ENCODE measurements around the gene NXN.
"Not testable (repeated sequence)": the region's sequence is repeated elsewhere in the genome, so short reads cannot be mapped to it uniquely, and the experiment has no call there.

Gene NXN

DNA sequence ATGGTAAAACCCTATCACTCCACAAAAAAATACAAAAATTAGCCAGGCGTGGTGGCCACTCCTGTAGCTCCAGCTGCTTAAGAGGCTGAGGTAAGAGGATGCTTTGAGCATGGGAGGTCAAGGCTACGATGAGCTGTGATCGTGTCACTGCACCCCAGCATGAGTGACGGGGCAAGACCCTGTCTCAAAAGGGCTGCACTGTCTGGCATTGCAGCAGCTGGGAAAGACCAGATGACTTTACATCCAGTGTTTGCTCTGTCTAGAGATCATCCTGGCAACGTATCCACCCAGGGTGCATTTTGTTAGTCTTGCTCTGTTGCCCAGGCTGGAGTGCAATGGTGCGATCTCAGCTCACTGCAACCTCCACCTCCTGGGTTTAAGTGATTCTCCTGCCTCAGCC, 145.4 kb downstream of the NXN start:
- H3K9me3 ChIP-seq (ENCODE audit: control insufficient read depth, low read length) = no peaks in the 10 kb centered on the region
- 94 to 95% methylated on average over 6 of the region's 6 CpGs for WGBS, 2 experiments
- H3K27me3 ChIP-seq (ENCODE audit: control insufficient read depth, insufficient read depth, low read length, poor library complexity, severe bottlenecking) = no peaks in the 10 kb centered on the region
- H3K27ac ChIP-seq (ENCODE audit: insufficient read depth, low read depth, low read length, poor library complexity, severe bottlenecking) = no peak overlapping the region
- peaks cover 6% of the 10 kb centered on the region for H3K4me1 ChIP-seq (ENCODE audit: control insufficient read depth, insufficient read depth, low read length)
- no peak overlapping the region for H3K4me3 ChIP-seq (ENCODE audit: insufficient read depth, low read depth, low read length)
- no peaks in the 10 kb centered on the region for H3K36me3 ChIP-seq (ENCODE audit: control insufficient read depth, insufficient read depth, low read length)

DNA sequence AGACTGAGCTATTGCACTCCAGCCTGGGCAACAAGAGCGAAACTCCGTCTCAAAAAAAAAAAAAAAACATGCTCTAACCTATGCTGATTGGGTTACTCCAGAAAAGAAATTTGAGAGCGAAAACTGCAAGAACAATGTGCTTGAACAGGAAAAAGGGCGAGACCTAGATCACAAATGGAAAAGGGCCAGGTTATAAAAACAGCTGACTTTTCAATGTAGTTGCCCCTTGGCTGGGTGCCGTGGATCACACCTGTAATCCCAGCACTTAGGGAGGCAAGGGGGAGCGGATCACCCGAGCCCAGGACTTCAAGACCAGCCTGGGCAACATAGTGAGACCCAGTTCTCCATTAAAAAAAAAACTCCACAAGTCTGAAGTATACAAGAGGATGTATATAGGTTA, 148.6 kb downstream of the NXN start:
- no peaks in the 10 kb centered on the region for H3K4me1 ChIP-seq (ENCODE audit: control insufficient read depth, insufficient read depth, low read length)
- no peaks in the 10 kb centered on the region for H3K36me3 ChIP-seq (ENCODE audit: control insufficient read depth, insufficient read depth, low read length)
- H3K27me3 ChIP-seq (ENCODE audit: control insufficient read depth, insufficient read depth, low read length, poor library complexity, severe bottlenecking) = no peaks in the 10 kb centered on the region
- H3K9me3 ChIP-seq (ENCODE audit: control insufficient read depth, low read length) = no peaks in the 10 kb centered on the region
- 83 to 90% methylated on average over 7 of the region's 7 CpGs for WGBS, 2 experiments
- no peak overlapping the region for H3K4me3 ChIP-seq (ENCODE audit: insufficient read depth, low read depth, low read length)
- H3K27ac ChIP-seq (ENCODE audit: insufficient read depth, low read depth, low read length, poor library complexity, severe bottlenecking) = no peak overlapping the region

DNA sequence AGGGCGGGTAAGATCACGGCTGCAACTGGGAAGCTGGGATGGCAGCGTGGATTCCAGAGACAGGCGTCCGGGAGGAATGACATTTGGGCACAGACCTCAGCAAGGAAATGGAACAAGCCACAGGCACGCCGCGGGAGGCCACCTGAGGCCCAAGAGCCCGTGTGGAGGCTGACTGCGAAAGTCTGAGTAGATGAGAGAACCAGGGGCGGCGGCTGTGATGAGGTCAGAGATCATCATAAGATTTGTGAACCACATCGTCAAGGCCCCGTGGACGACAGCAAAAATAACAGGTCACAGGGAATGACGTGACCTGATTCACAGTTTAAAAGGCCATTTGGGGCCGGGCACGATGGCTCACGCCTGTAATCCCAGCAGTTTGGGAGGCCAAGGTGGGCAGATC, 149.2 kb downstream of the NXN start:
- H3K36me3 ChIP-seq (ENCODE audit: control insufficient read depth, insufficient read depth, low read length) = no peaks in the 10 kb centered on the region
- H3K9me3 ChIP-seq (ENCODE audit: control insufficient read depth, low read length) = no peaks in the 10 kb centered on the region
- no peak overlapping the region for H3K27ac ChIP-seq (ENCODE audit: insufficient read depth, low read depth, low read length, poor library complexity, severe bottlenecking)
- no peaks in the 10 kb centered on the region for H3K27me3 ChIP-seq (ENCODE audit: control insufficient read depth, insufficient read depth, low read length, poor library complexity, severe bottlenecking)
- 83 to 84% methylated on average over 19 of the region's 19 CpGs for WGBS, 2 experiments
- no peaks in the 10 kb centered on the region for H3K4me1 ChIP-seq (ENCODE audit: control insufficient read depth, insufficient read depth, low read length)
- H3K4me3 ChIP-seq (ENCODE audit: insufficient read depth, low read depth, low read length) = no peak overlapping the region

DNA sequence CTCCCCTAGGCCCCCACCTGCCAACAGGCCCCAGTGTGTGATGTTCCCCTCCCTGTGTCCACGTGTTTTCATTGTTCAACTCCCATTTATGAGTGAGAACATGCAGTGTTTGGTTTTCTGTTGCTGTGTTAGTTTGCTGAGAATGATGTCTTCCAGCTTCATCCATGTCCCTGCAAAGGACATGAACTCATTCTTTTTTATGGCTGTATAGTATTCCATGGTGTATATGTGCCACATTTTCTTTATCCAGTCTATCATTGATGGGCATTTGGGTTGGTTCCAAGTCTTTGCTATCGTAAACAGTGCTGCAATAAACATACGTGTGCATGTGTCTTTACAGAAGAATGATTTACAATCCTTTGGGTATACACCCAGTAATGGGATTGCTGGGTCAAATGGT, 150.0 kb downstream of the NXN start:
- not testable (repeated sequence) for H3K27ac ChIP-seq (ENCODE audit: insufficient read depth, low read depth, low read length, poor library complexity, severe bottlenecking); H3K27me3 ChIP-seq (ENCODE audit: control insufficient read depth, insufficient read depth, low read length, poor library complexity, severe bottlenecking); H3K4me3 ChIP-seq (ENCODE audit: insufficient read depth, low read depth, low read length); H3K4me1 ChIP-seq (ENCODE audit: control insufficient read depth, insufficient read depth, low read length); H3K9me3 ChIP-seq (ENCODE audit: control insufficient read depth, low read length); H3K36me3 ChIP-seq (ENCODE audit: control insufficient read depth, insufficient read depth, low read length)
- WGBS, 2 experiments = 76 to 90% methylated on average over 3 of the region's 3 CpGs

DNA sequence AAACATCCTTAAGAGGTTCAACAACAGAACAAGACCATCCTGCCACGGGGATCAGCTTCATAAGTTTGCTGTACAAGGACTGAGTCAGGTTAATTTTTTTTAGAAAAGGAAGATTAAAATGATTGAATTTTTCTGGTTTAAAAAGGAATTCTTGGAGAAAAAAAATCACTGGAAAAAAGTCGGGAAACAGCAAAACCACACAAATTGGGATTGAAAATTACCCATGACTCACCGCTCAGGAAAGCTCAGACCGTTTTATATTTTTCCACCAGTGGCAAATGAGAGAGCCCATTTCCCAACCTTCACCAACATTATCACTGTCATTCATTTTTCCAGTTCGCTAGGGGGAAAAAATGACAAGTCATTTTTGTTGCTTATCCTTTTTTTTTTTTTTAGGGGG, 150.8 kb downstream of the NXN start:
- no peaks in the 10 kb centered on the region for H3K36me3 ChIP-seq (ENCODE audit: control insufficient read depth, insufficient read depth, low read length)
- H3K9me3 ChIP-seq (ENCODE audit: control insufficient read depth, low read length) = no peaks in the 10 kb centered on the region
- H3K4me1 ChIP-seq (ENCODE audit: control insufficient read depth, insufficient read depth, low read length) = no peaks in the 10 kb centered on the region
- no peak overlapping the region for H3K4me3 ChIP-seq (ENCODE audit: insufficient read depth, low read depth, low read length)
- H3K27ac ChIP-seq (ENCODE audit: insufficient read depth, low read depth, low read length, poor library complexity, severe bottlenecking) = no peak overlapping the region
- WGBS, 2 experiments = 96 to 97% methylated on average over 5 of the region's 5 CpGs
- no peaks in the 10 kb centered on the region for H3K27me3 ChIP-seq (ENCODE audit: control insufficient read depth, insufficient read depth, low read length, poor library complexity, severe bottlenecking)

DNA sequence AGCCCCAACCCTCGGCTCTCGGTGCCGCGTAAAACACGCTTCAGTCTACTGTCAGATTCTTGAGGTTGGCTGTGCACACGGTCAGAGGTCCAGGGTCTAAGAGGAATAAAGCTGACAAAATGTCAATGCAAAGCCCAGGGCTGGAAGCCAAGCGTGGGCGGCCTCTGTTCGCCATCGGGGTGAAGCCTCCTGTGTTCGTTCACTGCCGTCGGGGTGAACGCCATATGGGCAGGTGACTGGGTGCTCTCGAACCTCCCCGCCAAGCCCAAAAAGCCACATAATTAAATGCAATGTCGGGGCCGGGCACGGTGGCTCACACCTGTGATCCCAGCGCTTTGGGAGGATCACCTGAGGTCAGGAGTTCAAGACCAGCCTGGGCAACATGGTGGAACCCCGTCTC, 152.8 kb downstream of the NXN start:
- Histone ChIP-seq H3K27ac (ENCODE audit: insufficient read depth, low read depth, low read length, poor library complexity, severe bottlenecking) (no peak overlapping the region), H3K9me3 (ENCODE audit: control insufficient read depth, low read length) (no peaks in the 10 kb centered on the region)
- WGBS, 2 experiments = 93 to 94% methylated on average over 21 of the region's 21 CpGs

DNA sequence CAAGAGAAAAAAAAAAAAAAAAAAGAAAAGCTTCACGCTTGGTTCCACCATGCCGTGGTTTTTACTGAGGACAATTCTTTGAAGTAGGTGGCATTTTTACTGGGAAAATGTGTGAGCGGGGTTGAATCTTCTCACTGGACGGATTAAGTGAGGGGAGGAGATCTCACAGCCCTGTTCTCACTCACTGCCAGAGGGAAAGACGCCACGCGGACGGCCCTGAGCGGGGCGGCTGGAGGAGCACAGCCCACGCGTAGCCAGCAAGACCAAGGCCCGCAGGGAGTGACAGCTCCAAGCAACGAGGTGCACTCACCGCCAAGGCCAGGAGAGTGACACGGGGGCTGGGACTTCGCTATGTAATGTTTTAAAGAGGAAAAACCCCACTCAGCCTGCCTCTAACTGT, 154.4 kb downstream of the NXN start:
- Histone ChIP-seq H3K4me3 (ENCODE audit: insufficient read depth, low read depth, low read length) (no peak overlapping the region), H3K27ac (ENCODE audit: insufficient read depth, low read depth, low read length, poor library complexity, severe bottlenecking) (no peak overlapping the region), H3K27me3 (ENCODE audit: control insufficient read depth, insufficient read depth, low read length, poor library complexity, severe bottlenecking) (no peaks in the 10 kb centered on the region), H3K36me3 (ENCODE audit: control insufficient read depth, insufficient read depth, low read length) (peaks cover 13% of the 10 kb centered on the region), H3K9me3 (ENCODE audit: control insufficient read depth, low read length) (no peaks in the 10 kb centered on the region), H3K4me1 (ENCODE audit: control insufficient read depth, insufficient read depth, low read length) (no peaks in the 10 kb centered on the region)
- 91 to 93% methylated on average over 17 of the region's 17 CpGs for WGBS, 2 experiments

More for the DNA sequence above, 152.8 kb downstream of the NXN start:
- no peak overlapping the region for H3K4me3 ChIP-seq (ENCODE audit: insufficient read depth, low read depth, low read length)
- no peaks in the 10 kb centered on the region for H3K4me1 ChIP-seq (ENCODE audit: control insufficient read depth, insufficient read depth, low read length)
- peaks cover 9% of the 10 kb centered on the region for H3K36me3 ChIP-seq (ENCODE audit: control insufficient read depth, insufficient read depth, low read length)
- H3K27me3 ChIP-seq (ENCODE audit: control insufficient read depth, insufficient read depth, low read length, poor library complexity, severe bottlenecking) = no peaks in the 10 kb centered on the region

DNA sequence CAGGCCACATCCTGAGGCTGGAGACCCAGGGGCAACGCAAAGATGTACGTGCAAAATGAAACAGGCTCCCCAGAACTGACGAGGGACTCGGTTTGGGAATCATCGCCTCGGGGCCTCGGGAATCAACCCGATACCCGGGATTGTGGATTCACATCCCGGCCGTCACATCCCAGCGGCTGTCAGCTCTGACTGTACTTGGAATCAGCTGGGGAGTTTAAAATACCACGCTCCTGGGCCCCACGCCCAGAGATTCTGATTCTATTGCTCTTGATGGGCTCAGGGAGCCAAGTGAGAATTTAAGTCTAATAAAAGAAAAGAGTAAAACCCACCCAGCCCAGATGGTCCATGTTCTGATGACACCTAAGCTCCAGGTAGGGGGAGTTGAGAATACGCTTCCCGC, 155.2 kb downstream of the NXN start:
- H3K4me3 ChIP-seq (ENCODE audit: insufficient read depth, low read depth, low read length) = no peak overlapping the region
- WGBS, 2 experiments = 91 to 93% methylated on average over 16 of the region's 16 CpGs
- no peak overlapping the region for H3K27ac ChIP-seq (ENCODE audit: insufficient read depth, low read depth, low read length, poor library complexity, severe bottlenecking)
- H3K27me3 ChIP-seq (ENCODE audit: control insufficient read depth, insufficient read depth, low read length, poor library complexity, severe bottlenecking) = no peaks in the 10 kb centered on the region
- no peaks in the 10 kb centered on the region for H3K4me1 ChIP-seq (ENCODE audit: control insufficient read depth, insufficient read depth, low read length)
- H3K9me3 ChIP-seq (ENCODE audit: control insufficient read depth, low read length) = no peaks in the 10 kb centered on the region
- peaks cover 17% of the 10 kb centered on the region for H3K36me3 ChIP-seq (ENCODE audit: control insufficient read depth, insufficient read depth, low read length)

DNA sequence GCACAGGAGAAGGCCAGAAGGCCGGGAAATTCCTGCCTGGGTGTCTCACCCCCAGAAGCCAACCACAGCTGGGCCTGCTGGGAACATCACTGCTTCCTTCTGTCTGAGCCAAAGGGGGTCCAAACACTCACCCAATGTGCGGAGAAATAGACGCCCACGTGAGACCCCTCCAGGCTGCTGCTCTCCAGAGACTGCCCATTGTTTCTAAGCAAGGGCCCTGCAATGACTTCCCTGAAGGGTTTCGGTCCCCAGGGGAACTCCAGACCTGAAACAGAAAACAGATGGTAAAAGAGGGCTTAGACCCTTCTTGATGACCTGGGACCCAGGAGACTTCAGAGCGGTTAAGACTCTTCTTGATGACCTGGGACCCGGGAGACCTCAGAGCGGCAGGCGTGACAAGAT, 156.1 kb downstream of the NXN start:
- Histone ChIP-seq H3K4me1 (ENCODE audit: control insufficient read depth, insufficient read depth, low read length) (no peaks in the 10 kb centered on the region), H3K4me3 (ENCODE audit: insufficient read depth, low read depth, low read length) (no peak overlapping the region), H3K9me3 (ENCODE audit: control insufficient read depth, low read length) (no peaks in the 10 kb centered on the region), H3K27me3 (ENCODE audit: control insufficient read depth, insufficient read depth, low read length, poor library complexity, severe bottlenecking) (no peaks in the 10 kb centered on the region), H3K36me3 (ENCODE audit: control insufficient read depth, insufficient read depth, low read length) (peaks cover 20% of the 10 kb centered on the region), H3K27ac (ENCODE audit: insufficient read depth, low read depth, low read length, poor library complexity, severe bottlenecking) (no peak overlapping the region)
- 90% methylated on average over 9 of the region's 9 CpGs for WGBS, 2 experiments

DNA sequence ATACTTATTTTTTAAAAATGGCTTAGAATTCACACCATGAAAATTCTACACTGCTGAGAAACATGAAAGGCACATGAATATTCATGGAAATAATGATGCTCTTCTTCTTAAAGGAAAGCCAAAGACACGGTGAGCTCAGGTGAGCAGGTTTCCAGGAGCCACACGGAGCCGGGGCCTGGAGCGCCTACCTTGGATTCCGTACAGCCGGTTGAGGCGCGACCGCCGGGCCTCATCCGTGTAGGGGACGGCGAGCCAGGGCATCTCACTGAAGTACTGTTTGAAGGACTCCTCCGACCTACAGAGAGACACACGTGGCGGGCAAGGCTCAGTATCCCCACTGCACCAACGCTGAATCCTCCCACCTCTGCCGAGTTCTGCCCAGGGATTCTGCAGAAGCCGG, 160.3 kb downstream of the NXN start:
- Histone ChIP-seq H3K27me3 (ENCODE audit: control insufficient read depth, insufficient read depth, low read length, poor library complexity, severe bottlenecking) (no peaks in the 10 kb centered on the region), H3K9me3 (ENCODE audit: control insufficient read depth, low read length) (no peaks in the 10 kb centered on the region), H3K36me3 (ENCODE audit: control insufficient read depth, insufficient read depth, low read length) (peaks cover 20% of the 10 kb centered on the region), H3K4me3 (ENCODE audit: insufficient read depth, low read depth, low read length) (no peak overlapping the region), H3K4me1 (ENCODE audit: control insufficient read depth, insufficient read depth, low read length) (no peaks in the 10 kb centered on the region), H3K27ac (ENCODE audit: insufficient read depth, low read depth, low read length, poor library complexity, severe bottlenecking) (no peak overlapping the region)
- WGBS, 2 experiments = 96 to 97% methylated on average over 19 of the region's 19 CpGs

DNA sequence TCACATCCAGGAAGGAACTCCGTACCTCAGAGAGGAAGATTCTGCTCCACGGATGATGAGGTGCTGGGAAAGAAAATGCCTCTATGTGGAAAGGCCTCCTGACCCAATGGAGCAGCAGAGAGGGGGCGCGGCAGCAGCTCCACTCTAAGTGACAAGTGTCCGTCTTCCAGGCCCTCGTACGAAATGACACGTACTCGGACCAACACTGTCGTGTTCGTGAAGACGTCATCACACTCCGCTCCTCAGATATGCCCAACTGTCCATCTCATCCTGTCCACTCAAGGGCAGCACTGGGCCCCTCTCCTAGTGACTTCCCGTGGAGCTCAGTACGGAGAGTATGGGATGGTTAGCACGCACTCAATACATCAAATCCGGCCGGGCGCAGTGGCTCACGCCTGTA, 165.2 kb downstream of the NXN start:
- H3K36me3 ChIP-seq (ENCODE audit: control insufficient read depth, insufficient read depth, low read length) = peaks cover 3% of the 10 kb centered on the region
- no peak overlapping the region for H3K4me3 ChIP-seq (ENCODE audit: insufficient read depth, low read depth, low read length)
- 95 to 97% methylated on average over 20 of the region's 20 CpGs for WGBS, 2 experiments
- no peaks in the 10 kb centered on the region for H3K27me3 ChIP-seq (ENCODE audit: control insufficient read depth, insufficient read depth, low read length, poor library complexity, severe bottlenecking)
- H3K27ac ChIP-seq (ENCODE audit: insufficient read depth, low read depth, low read length, poor library complexity, severe bottlenecking) = no peak overlapping the region
- no peaks in the 10 kb centered on the region for H3K9me3 ChIP-seq (ENCODE audit: control insufficient read depth, low read length)
- H3K4me1 ChIP-seq (ENCODE audit: control insufficient read depth, insufficient read depth, low read length) = no peaks in the 10 kb centered on the region

Data from ectodermal cell (in vitro differentiated cells).